Vagina (tissue), 2 donors: Measurements from ENCODE around the gene UMOD. TPM values are rescaled to one million over a fixed set of nuclear protein-coding genes. Genes with fewer than 3 reads are reported as not detected.

Experiments
- DNase-seq, 2 donors: peaks; one replicate each; pipeline ENCODE4 v3.0.0-alpha.2; 2017; ENCODE audit errors: extremely low spot score in 2 of 2
- H3K27ac ChIP-seq: fragments of 200-600 bp; sonication (generic); one replicate; pipeline ENCODE4 v1.5.1; 2019
- H3K27me3 ChIP-seq: fragments of 200-600 bp; sonication (generic); one replicate; pipeline ENCODE4 v1.5.1; 2019
- H3K36me3 ChIP-seq, 2 donors: fragments of 200-600 bp; sonication (generic); one replicate each; pipeline ENCODE4 v1.5.1; 2017 to 2019
- H3K4me1 ChIP-seq: fragments of 200-600 bp; sonication (generic); one replicate; pipeline ENCODE4 v1.5.1; 2019
- H3K4me3 ChIP-seq, 2 donors: fragments of 200-600 bp; sonication (generic); 1 replicate in 1 of 2; 2 replicates in 1 of 2; pipeline ENCODE4 v1.5.1; 2016 to 2019
- H3K9me3 ChIP-seq: fragments of 200-600 bp; sonication (generic); one replicate; pipeline ENCODE4 v1.5.1; 2019
- POLR2A ChIP-seq, 2 donors: fragments of 450-650 bp; IDR thresholded peaks; one replicate each; pipeline ENCODE4 v1.6.1; 2017; ENCODE audit warnings: antibody characterized with exemption in 2 of 2, mild to moderate bottlenecking in 2 of 2, moderate library complexity in 2 of 2
- POLR2AphosphoS5 ChIP-seq, 2 donors: sonication (generic); formaldehyde crosslinking; IDR thresholded peaks; one replicate each; pipeline ENCODE4 v1.9.0; 2017; ENCODE audit warnings: antibody characterized with exemption in 2 of 2, mild to moderate bottlenecking in 2 of 2, low read depth in 1 of 2; ENCODE audit not compliant: insufficient read depth in 1 of 2
- intact Hi-C: fragments of 100-400 bp; cut with DNase I; formaldehyde crosslinking; loops from one replicate; pipeline ENCODE4 v1.15.1; 2023
- total RNA-seq: library from RNA; depleted of rRNA; stranded (reverse); fragments of >200 nt; gene quantifications from one replicate; pipeline ENCODE4 v1.2.3, GENCODE V29; 2016
- TF ChIP-seq, protein P1 (sequence below), 3 experiments: fragments of 450-650 bp in 2 of 3; fragments of 200-600 bp in 1 of 3; sonication (generic) in 1 of 3; IDR thresholded peaks; one replicate each; pipeline ENCODE4 v1.5.1; 2017 to 2019; ENCODE audit warnings: antibody characterized with exemption in 3 of 3, mild to moderate bottlenecking in 2 of 3, moderate library complexity in 2 of 3

The UMOD gene
- total RNA-seq, 1 donor from 2014 or later = not detected

DNA sequence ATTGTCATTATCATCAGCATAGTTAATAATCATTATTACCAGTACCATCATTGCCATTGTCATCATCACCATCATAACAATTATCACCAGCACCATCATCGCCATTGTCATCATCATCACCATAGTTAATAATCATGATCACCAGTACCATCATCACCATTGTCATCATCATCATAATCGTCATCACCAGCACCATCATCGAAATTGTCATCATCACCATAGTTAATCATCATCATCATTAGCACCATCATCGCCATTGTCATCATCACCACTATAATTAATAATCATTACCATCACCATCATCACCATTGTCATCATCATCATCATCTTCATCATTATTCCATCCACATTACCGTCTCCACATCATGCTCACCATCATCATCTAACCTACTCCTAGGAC lies 38.5 kb upstream of the UMOD start:
- Histone ChIP-seq H3K27ac (no peak overlapping the region), H3K27me3 (no peaks in the 10 kb centered on the region), H3K4me1 (peaks cover 15% of the 10 kb centered on the region), H3K9me3 (no peaks in the 10 kb centered on the region), H3K4me3 (no peak overlapping the region), H3K36me3 (no peaks in the 10 kb centered on the region)
- DNase-seq = no peak
- TF ChIP-seq, protein P1, sequence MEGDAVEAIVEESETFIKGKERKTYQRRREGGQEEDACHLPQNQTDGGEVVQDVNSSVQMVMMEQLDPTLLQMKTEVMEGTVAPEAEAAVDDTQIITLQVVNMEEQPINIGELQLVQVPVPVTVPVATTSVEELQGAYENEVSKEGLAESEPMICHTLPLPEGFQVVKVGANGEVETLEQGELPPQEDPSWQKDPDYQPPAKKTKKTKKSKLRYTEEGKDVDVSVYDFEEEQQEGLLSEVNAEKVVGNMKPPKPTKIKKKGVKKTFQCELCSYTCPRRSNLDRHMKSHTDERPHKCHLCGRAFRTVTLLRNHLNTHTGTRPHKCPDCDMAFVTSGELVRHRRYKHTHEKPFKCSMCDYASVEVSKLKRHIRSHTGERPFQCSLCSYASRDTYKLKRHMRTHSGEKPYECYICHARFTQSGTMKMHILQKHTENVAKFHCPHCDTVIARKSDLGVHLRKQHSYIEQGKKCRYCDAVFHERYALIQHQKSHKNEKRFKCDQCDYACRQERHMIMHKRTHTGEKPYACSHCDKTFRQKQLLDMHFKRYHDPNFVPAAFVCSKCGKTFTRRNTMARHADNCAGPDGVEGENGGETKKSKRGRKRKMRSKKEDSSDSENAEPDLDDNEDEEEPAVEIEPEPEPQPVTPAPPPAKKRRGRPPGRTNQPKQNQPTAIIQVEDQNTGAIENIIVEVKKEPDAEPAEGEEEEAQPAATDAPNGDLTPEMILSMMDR (IDR thresholded peaks at IDR 0.05) = no peak
- TF ChIP-seq POLR2AphosphoS5 (IDR thresholded peaks at IDR 0.05; ENCODE audit: insufficient read depth in 1 of 2, low read depth in 1 of 2) = no peak
- TF ChIP-seq POLR2A (IDR thresholded peaks at IDR 0.05) = no peak
- intact Hi-C loops = no loop called here

DNA sequence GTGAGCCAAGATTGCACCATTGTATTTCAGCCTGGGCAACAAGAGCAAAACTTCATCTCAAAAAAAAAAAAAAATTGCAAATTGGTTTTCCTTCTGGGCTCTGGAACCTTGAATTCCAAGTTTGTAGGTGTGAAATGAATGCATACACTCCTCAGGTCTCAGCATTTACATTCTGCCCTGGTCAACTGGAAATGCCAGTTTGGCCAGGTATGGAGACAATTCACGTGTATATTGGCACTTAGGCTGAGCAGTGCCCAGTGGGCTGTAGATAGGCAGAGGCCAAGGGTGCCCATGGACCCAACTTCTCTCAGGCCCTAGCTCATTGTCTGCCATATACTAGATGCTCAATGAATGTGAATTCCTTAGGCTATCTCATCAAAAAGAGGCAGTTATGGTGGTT lies 36.3 kb upstream of the UMOD start:
- no peaks in the 10 kb centered on the region for H3K36me3 ChIP-seq
- H3K9me3 ChIP-seq = no peaks in the 10 kb centered on the region
- intact Hi-C loops = loop anchor here (10.0 kb wide), 1 partner anchor 484 kb away; no protein-coding TSS in a partner anchor
- no peak overlapping the region for H3K4me3 ChIP-seq
- no peak overlapping the region for H3K27ac ChIP-seq
- TF ChIP-seq POLR2A (IDR thresholded peaks at IDR 0.05) (no peak), POLR2AphosphoS5 (IDR thresholded peaks at IDR 0.05; ENCODE audit: insufficient read depth in 1 of 2, low read depth in 1 of 2) (no peak)
- TF ChIP-seq, protein P1 (IDR thresholded peaks at IDR 0.05) = no peak
- H3K4me1 ChIP-seq = peaks cover 13% of the 10 kb centered on the region
- H3K27me3 ChIP-seq = no peaks in the 10 kb centered on the region
- no peak for DNase-seq

DNA sequence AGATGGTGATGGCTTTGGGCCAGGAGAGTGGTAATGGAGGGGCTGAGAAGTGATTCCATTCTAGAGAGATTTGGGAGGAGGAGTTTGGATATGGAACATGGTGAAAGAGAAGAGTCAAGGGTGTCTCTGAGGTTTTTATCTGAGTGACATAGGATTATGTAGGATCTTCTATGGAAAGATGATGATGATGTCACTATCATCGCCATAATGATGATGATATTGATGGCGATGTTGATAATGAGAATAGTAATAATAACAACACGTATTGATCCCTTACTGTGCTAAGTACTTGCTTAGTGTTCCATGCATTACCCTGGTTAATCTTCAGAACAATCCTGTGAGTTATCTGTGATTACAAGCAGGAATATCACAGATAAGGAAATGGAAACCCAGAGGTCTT lies 35.5 kb upstream of the UMOD start:
- TF ChIP-seq, protein P1 (IDR thresholded peaks at IDR 0.05) = no peak
- TF ChIP-seq POLR2AphosphoS5 (IDR thresholded peaks at IDR 0.05; ENCODE audit: insufficient read depth in 1 of 2, low read depth in 1 of 2) (no peak), POLR2A (IDR thresholded peaks at IDR 0.05) (no peak)
- DNase-seq = no peak
- Histone ChIP-seq H3K27ac (no peak overlapping the region), H3K4me3 (no peak overlapping the region), H3K36me3 (no peaks in the 10 kb centered on the region), H3K27me3 (no peaks in the 10 kb centered on the region), H3K4me1 (peaks cover 7% of the 10 kb centered on the region), H3K9me3 (no peaks in the 10 kb centered on the region)
- intact Hi-C loops = loop anchor here (10.0 kb wide), 1 partner anchor 483 kb away; no protein-coding TSS in a partner anchor

DNA sequence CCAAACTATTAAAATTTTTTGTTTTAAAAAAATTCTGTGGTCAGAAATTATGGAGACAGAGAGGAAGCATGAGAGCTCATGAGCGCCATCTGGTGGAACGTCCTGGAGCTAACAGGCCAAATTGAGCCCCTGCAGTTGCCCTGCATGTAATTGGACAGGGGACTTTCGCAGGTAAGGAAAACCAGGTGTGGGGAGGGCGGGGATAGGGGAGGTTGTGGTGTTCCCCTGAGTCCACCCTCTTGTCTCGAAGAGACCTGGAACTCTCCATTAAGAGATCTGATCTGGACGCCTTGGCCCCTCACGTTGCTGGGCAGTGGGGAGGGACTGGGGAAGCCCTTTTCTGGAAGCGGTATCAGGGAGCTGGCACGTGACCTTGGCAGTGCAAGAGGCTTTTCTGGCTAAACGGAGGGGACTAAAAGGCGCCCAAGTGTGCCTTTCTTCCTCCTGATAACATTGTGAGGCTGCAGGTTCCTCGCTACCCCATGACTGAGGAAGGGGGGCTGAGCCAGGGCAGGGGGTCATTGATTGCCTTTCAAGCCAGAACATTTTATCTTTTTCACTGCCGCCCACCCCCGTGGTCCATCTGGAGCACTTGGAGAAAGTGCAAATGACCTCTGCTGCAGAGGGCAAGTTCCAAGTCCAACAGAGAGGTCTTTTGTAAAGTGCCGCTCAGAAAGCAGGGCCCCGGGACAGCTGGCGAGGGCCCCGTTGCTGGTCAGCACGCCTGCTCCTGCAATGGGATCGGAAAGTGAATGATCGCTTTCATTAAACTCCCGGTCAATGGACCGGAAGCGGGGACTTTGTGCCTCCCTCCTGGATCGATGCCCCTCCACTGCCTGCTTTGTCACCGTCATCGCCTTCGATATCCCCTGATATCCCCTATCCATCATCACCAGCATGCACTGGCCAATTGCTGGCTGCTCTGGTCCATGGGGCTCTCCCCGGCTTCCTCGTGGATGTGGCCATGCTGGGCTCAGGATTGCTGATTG lies 33.6 kb upstream of the UMOD start:
- intact Hi-C loops = loop anchor here (10.0 kb wide), 1 partner anchor 481 kb away; no protein-coding TSS in a partner anchor
- no peaks in the 10 kb centered on the region for H3K36me3 ChIP-seq
- no peak for DNase-seq

More for the DNA sequence above, 33.6 kb upstream of the UMOD start:
- Histone ChIP-seq H3K27me3 (no peaks in the 10 kb centered on the region), H3K4me1 (peaks cover 7% of the 10 kb centered on the region), H3K27ac (no peak overlapping the region), H3K4me3 (no peak overlapping the region), H3K9me3 (no peaks in the 10 kb centered on the region)
- no peak for TF ChIP-seq POLR2AphosphoS5 (IDR thresholded peaks at IDR 0.05; ENCODE audit: insufficient read depth in 1 of 2, low read depth in 1 of 2)
- TF ChIP-seq, protein P1 (IDR thresholded peaks at IDR 0.05) = peak; percentile 5 to 55 (median 43)
- no peak for TF ChIP-seq POLR2A (IDR thresholded peaks at IDR 0.05)
